AG08395 (cell line): ENCODE data around the gene METTL21C.

Source experiments
- DNase-seq: peaks from one replicate; pipeline ENCODE4 v3.0.0; 2012; ENCODE audit warnings: mixed read lengths, low spot score

Gene METTL21C

DNA sequence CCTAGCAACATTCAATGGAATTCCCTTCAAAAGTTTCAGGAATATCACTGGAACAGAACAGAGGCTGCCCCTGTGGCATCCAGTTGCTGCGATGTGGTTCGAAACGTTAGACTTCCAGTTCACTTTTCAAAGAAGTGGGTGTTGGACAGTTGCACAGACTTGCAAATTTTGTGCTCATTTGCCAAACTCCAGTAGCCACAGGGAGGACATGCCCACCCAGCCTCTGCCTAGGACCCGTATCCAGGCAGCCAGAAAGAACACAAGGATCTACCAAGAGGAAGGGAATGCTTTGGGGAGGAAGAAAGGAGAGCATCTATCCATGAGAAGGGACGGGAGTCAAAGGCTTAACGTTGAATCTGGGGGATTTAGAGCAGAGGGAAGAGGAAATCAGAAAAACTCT, at the start of gene METTL21C:
METTL21C (minus strand) TSS at position 108 of the 400 bp plus-strand sequence. CDS start 546 bp downstream, outside the sequence.
- DNase-seq, result no peak

DNA sequence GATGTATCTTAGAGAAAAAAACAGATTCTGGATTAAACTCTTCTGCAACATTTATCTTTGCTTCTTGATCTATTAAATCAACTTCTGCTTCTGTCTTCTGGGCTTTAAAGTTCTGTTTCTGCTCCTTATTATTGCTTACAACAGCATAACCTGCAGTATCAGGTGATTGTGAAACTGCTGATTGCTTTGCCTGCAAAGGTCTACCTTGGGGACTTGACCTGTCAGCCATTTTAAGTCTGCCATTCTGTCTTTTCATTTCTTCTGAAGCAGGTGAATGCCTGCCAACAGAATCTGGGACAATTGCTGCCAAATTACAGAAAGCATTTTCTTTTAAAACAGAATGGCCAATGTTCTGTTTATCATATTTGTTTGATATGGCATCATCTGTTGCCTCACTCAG, 47.7 kb upstream of the METTL21C start:
- DNase-seq, result no peak

DNA sequence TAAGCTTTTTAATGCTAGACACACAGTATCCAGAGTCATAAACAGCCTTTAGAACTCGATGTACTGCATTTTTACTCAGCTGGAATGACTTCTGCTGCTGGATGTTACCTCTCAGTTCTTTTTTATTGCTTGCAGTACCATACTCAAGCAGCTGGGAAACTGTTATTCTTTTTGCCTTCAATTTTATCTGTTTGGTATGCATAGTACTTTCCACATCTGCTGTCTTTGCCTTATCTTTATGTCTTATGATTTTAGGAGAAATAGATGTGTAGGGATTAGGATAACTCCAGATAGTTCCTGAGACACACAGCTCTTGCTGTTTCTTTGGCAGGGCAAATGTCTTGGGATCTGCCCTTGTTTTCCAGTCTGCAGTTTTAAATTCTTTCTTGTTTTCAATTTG, 47.3 kb upstream of the METTL21C start:
- DNase-seq, result no peak

DNA sequence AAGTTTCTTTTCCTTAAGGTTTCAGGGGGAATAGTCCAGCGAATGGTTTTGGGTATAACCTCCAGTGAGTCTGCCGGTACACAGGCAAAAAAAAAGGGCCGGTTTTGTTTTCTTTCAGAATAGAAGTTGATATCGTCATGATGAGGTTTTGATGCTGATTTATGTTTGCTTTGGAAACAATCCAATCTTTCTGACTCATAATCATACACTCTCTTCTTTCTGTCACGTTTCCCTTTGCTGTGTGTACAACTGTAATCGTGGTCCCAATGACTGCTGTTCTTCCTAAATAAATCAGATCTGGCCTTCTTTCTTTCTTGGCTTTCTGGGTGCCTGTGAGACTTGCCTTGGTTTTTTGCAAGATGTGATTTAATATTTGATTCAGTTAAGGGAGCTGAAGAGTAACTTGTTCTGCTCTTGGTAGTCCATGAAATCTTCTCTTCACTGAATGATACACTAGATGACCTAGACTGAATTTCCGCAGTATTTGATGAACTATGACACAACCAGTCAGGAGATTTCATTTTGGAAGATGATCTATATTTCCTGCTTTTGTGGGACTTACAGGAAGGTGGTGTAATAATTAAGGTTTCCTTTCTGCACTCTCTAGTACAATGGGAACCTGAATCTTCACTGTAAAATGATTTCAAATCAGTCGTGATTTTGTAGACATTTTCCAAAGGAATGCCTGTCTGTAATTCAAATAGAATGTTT, 34.9 kb upstream of the METTL21C start:
- no peak for DNase-seq

DNA sequence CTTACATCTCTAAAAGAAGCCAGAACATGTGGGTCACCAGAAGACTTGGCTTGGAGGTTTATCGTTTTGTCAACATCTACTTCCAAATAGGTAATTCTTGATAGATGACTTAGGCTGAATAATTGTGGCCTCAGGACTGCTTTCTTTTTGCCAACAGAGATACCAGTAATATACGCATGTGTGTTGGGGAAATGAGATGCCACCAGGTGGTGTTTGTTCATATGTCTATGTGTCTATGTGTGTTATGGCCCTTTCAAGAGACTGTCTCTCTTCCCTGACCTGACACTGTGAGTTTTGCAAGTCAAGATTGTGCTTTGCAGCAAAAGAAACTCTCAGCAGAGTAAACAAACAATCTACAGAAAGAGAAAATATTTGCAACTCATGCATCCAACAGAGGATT, 31.6 kb upstream of the METTL21C start:
- no peak for DNase-seq

DNA sequence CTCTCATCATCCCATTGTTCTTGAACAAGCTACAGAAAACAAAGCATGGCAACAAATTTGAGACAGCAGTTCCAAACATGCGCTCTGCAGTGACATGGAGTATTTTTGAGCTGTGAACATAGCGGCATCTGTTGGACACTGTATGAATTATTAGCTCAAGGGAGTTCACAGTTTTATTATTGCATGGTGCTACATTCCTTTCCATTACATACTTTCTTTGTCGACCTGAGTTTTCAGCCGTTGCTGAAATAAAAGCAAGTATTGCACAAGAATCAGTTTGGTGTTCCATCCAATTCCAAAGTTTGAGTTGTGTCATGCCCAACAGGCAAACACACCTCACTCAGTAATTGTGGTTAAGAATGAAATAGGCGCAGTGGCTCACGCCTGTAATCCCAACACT, 30.1 kb upstream of the METTL21C start:
- peak; percentile 67 for DNase-seq

DNA sequence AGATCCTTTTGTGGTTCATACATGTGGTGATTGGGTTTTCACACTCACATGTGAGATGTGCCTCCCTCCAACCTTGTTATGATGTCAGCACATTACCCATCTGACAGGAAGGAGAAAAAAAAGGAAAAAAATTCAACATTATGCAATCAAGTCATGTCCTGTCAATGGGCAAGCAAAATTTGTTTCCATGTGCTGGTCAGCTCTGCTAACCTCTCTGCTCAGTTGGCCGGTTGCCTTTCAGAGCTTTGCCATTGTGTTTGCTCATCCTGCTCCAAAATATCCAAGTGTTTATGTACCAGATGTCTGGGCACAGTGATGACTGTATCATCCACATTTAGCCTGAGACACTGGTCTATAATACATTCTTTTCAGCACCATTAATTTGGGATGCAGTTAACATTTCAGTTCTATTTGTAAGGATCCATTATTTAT, 27.0 kb upstream of the METTL21C start:
- DNase-seq, result peak; percentile 67

DNA sequence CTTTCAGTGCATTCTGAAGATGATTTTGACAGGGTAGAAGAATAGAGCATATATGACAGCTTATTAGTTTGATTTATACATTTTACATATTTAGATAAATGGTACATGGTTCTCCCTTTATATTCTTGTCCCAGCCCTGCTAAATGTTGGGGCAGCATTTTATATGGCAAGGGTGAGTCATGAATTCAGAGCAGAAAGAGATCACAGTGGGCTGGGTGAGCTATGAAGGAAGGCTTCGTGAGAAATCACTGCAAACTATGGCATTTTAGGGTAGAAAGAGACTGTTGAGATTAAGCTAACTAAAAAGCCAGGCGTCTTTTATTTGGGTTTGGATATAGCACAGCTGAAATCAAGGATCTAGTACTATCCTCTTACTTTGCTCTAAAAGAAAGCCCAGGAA, 23.9 kb upstream of the METTL21C start:
- no peak for DNase-seq

DNA sequence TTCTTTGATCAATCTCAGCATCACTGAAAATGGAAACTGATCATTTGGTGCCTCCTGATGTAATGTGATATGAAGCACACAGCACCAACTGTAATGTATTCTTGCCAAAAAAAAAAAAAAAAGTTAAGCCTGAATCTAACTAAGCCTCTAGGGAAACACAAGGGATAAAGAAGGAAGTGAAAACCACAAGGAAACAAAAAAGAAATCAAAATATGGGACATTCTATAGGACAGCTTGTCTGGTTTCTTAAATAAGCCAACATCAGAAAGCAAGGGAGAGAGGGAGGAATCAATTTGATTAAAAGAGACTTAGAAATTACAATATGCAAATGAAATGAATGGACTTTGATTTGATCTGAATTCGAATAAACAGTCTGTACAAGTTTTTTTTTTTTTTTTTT, 20.6 kb upstream of the METTL21C start:
- no peak for DNase-seq

DNA sequence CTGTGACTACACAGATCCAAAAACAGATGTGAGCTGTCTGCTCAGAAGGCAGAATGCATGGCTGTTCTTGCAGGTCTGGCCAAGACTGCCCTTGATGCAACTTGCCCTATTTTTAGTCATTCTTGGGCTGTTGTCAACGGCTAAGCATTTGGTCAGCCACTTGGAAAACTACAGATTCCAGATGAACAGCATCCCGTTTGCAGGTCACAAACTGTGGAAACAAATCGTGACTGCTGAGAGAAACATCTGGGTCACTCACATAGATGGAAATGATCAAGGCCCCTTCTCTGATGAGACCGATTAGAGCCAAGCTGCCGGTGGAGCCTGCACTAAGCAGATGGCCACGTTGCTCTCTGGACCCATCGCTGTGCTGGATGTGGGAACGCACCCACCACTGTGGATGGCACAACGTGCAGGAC, 15.4 kb upstream of the METTL21C start:
- peak; percentile 78 for DNase-seq

DNA sequence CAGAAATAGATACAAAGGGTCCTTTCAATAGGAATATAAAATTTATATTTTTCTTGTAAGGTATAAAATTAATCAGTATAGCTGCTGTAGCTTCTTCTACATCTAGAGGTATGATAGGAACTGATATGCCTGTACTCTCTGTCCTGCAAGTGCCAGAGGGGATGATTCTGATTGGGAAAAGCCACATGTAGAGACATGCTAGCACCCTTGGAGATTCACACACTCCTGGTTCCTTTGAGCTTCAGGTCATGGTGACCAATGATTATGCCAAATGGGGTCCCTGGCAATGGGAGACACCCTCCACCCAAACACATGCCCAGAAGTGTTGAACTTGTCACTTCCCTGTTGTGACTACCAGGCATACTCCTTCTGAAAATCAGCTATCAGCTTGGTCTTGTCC, 14.7 kb upstream of the METTL21C start:
- no peak for DNase-seq

DNA sequence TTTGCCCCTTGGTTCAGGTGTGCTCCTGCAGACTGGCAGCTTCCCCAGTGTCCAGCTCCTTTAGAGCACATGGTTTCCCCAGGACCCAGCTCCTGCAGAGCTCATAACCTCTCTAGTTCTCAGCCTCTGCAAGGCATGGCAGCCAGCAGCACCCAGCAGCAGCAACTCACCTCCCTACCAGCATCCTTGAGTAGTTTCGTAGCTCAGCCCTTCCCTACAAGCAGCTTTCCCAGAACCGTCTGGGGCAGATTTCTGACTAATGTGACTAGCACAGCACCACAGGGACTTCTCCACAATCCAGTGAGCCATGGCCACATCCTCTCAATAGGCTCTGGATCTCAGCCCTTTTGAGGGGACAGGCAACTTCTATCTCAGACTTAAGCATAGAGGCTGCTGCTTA, 14.1 kb upstream of the METTL21C start:
- DNase-seq, result no peak

DNA sequence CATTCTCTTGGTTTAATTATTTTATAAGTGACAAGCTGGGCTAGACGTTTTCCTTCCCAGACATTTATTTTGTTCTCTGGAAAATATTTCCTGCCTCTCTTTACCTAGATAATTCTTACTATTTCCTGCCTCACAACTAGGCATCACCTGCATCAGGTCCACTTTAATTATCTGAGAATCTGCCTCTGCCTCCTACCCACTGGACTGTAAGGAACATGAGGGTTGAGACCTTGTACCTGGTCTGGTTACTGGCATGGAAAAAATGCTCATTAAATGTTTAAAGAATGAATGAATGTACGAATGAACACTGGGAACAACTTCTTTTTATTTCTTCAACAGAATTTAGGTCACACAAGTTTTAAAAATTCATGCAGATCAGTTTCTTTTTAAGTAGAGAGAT, 13.4 kb upstream of the METTL21C start:
- no peak for DNase-seq

DNA sequence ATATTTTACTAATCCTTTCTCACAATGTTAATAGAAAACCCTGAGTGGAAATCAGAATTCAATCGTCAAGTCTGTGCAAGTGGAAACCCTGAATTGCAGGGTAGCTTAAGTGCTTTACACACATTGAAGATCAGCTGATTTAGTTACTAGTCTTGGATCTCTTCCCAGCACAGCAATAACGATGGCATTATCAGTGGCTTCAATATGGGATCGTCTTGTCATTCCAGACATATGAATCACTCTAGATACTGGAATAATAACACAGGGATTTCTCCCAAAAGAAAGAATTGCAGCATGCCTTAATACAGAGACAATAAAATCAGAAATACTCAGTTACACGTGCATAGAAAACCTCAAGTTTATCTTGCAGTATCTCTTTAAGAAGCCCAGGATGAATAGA, 12.6 kb upstream of the METTL21C start:
- DNase-seq, result peak; percentile 80

DNA sequence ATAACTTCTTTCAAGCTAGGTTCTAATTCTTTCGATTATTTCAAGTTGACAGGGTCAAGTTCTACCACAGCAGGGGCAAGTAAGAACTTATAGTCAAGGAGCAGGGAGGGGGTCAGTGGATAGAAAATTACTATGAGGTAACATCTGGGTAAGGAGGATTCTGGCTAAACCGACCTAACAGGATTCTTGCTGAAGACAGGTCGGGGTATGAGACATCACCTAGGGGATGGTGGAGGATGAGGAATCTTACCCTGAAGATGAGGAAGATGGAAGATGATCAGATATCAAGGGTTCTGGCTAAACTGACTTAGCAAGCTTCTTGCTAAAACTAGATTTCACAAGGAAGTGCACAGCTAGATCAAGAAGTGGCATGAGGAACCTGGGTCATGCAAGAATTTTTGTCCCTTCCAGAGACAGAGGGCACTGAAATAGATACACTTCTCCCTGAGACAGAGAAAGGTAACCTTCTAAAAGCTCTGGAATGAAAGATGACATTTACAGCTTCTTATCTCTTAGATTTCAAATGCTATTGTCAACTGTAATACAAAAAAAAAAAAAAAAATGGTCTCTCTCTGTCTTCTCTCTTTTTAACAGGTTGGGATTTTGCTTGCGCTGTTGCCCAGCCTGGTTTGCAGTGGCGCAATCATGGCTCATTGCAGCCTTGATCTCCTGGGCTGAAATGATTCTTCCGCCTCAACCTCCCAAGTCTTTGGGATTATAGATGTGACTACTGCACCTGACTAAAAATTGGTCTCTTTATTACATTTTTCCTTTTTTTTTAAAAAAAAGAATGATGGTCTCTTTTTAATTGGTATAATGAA, 9.6 kb upstream of the METTL21C start:
- no peak for DNase-seq

DNA sequence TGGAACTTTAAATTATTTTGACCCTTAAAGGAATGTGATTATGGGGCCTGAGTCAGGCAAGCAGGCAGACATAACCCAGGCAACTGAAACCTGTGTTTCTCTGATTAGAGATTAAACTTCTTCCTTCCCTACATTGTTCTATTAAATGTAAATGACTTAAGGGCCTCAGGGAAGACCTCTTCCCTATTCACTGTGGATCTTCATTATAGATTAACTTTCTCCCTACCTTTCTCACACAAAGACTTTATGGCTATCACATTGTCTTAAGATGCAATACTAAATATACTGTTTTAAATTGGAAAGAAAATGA, 8.8 kb upstream of the METTL21C start:
- no peak for DNase-seq

DNA sequence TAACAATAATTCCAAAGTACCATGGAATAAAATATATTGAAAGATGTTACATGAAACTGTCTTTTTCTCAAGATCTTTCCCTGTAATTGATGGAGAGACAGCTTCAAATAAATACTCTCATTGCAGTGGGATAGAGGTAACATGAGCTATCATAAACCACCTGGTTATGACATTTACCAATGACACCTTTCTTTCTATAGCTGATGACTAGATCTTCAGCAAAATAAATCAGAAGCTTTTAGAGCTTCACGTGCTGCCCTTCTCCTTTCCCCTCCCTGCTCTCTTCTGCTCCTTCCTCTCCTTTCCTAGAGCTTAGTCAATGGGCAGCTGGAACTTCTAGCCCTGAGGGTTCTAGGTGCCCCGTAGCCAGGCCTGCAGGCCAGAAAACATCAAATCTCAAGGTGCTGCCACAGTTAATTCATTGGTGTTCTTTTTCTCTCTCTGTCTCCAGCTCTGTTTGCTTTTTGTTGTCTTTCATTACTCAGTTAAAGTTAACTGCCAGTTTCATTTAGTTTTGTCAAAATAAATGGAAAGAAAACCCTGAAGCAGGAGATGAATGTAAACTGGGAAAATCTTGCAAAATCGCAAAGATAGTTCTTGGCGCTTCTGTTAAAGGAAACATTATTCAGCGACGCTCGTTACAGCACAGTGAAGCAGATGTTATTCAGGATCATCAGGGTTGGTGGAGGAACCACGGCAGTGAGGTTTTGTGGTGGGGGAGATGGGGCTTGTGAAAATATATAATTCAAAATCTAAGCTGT, 8.3 kb upstream of the METTL21C start:
- DNase-seq, result no peak

DNA sequence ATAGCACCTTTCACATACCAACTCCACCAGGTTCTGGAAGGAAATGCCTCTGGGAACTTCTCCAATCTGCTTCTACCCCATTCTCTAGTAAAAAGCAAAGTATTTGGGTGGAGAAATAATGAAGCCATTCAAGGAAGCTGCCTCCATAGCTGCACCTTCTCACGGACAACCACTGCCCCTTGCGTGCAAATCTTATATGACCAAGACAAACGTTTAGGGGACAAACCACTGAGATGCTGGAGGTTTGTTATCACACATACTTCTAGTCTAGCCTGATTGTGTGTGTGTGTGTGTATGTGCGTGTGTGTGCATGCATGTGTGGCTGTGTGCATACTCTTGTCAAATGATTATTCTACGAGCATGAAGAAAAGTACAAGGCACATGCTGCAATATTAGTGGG, 6.5 kb upstream of the METTL21C start:
- no peak for DNase-seq

DNA sequence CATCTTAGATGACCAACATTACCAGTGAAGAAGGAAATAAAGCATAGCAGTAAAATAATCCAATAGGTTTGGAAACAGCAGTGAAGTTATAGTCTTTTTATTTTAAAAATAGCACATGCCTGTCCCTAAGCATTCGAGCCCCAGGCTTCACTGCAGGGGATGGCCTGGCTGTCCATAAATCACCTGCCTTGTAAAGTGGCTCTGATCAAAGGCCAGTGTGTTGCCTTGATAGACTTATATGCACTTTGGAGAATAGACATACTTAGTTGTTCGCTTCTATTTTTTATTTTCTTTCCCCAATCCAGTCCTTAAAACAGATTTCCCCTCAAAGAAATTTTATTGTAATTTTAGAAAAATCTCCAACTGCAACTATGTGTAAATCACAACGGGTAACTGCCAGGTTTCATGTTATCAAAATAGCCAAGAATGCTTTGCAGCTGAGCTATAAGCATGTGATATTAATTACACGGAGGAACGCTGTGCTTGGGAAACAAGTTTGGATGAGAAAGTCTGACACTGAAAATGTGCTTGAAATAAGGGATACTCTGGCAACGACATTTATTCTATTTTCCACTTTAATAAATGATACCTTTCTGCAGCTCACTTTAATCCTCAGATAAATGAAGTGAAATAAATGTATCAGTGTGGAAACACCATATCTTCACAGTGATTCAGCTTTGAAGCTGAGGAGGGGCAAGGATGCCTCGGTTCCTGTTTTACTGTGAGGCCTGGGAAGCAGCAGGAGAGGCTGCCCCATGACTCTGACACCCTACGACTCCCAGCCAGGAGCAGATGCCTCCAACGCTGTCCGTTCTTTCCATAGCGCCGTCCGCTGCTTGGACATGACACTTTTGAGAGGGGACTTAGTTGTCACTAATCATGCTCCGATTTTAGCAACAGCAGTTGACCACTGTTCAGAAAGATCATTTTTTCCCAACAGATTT, 5.5 kb upstream of the METTL21C start:
- peak; percentile 20 for DNase-seq

DNA sequence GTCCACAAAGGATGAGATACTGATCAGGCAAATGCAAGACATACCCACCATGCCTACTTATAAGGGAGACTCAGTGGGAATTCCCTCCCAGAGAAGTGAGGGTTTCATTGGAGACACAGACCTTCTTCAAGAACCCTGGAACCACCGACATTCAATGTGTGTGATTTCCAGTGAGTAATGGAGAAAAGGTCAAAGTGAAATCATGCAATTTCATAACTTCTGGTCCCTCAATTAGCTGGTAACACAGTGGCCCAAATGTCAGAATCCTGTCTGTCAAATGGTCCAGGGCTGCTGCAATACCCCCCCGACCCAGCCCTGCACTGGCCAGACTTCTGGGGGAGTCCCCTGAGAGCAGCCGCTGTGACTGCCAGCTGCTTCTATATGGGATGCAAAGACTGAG, 4.7 kb upstream of the METTL21C start:
- no peak for DNase-seq

DNA sequence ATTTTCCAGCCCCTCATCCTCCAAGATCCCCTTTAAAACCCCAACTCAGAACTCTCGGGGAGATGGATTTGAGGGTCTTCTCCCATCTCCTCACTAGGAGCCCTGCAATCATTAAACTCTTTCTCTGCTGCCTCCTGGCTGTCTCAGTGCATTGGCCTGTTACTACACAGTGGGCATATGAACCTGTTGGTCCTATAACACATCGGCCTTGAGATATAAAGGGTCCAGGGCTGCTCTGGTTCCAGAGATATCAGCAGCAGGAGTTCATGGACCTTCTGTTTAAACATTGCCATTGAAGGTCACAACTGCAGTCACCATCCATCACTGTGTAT, 3.8 kb upstream of the METTL21C start:
- DNase-seq, result no peak
